GM18868 (cell line): ENCODE measurements around the gene MRNIP.
A peak's percentile ranks its signal among the peaks of the same experiment; 100 is the strongest.

ENCODE experiments used
- ATAC-seq: cut with Tn5 transposase; IDR thresholded peaks from one replicate; pipeline ENCODE4 v1.9.1; 2021; ENCODE audit warnings: mild to moderate bottlenecking, moderate library complexity; ENCODE audit not compliant: unreplicated experiment

MRNIP gene, protein sequence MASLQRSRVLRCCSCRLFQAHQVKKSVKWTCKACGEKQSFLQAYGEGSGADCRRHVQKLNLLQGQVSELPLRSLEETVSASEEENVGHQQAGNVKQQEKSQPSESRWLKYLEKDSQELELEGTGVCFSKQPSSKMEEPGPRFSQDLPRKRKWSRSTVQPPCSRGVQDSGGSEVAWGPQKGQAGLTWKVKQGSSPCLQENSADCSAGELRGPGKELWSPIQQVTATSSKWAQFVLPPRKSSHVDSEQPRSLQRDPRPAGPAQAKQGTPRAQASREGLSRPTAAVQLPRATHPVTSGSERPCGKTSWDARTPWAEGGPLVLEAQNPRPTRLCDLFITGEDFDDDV

DNA sequence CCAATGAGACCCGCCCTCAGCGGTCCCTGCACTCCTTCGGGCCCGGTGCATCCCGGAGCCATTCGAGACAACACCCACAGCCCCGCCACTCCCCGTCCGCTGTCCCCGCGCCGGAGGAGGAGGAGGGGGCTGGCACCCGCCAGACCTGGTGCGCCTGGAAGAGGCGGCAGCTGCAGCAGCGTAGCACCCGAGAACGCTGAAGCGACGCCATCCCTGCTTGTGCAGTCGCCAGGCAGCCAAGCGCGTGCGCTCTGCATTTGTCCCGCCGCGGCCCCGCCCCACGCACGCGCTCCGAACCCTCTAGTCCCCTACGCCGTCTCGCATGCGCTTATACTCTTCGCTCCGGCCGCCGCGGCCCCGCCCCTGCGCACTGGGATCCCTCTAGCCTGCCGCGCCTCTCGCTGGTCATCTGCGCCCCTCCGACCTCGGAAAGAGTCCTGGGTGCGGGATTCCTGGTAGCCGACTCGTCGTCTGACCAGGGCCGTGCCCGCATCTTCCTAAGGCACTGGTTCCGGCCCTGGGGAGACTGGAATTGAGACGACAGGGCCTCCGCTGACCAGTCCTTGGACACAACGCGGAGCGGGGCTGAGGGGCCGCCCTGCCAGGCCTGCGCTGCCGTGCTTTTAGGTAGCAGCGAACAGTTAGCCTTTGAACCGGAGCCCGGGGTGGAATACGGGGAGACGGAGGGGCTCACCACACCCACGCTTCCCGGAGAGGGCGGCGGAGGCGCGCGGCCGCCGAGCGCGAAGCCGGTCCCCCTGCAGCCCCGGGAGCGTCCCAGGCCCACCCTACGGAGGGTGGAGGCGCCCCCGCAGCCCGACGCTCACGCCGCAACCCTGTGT lies at the start of gene MRNIP:
TSS of gene MRNIP (minus strand) at position 232 of the 842 bp plus-strand sequence. CDS start at position 211, 21 bp downstream.
- peak; percentile 97 for ATAC-seq

DNA sequence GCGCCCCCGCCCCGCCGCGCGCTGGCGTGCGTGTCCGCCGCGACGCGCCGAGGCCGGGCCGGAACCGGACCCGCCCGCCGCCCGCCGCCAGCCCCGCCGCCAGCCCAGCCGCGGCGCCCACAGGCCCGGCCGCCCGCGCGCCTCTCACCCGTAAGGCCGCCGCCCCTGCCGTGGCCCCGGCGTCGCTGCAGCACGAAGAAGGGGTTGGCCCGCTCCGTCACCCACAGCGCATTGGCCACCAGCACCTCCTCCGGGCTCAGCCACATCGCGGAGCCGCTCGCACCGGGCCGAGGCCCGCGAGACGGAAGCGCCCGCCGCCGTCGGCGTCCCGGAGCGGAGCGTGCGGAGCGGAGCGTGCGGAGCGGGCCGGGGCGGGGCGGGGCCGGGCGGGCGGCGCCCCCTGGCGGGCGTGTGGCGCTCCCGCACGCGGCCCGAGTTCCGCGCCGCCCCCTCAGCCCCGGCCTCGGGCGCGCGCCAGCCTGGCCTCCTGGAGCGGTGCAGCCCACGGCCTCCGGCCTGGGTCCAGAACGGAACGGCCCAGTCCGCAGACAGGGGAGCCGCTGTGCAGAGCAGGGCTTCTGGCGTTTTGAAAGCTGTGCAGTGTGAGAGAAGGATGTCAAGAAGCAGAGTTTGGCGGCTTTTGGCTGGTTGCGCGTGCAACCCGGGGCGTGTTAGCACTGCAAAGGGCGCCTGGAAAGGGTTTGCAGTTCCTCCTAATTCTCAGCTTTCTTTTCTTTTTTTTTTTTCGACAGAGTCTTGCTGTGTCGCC lies 49.1 kb upstream of the MRNIP start, which contains the start of gene TBC1D9B:
TSS of gene TBC1D9B (minus strand) at position 342 of the 769 bp plus-strand sequence. CDS start at position 266, 76 bp downstream.
- peak; percentile 93 for ATAC-seq

DNA sequence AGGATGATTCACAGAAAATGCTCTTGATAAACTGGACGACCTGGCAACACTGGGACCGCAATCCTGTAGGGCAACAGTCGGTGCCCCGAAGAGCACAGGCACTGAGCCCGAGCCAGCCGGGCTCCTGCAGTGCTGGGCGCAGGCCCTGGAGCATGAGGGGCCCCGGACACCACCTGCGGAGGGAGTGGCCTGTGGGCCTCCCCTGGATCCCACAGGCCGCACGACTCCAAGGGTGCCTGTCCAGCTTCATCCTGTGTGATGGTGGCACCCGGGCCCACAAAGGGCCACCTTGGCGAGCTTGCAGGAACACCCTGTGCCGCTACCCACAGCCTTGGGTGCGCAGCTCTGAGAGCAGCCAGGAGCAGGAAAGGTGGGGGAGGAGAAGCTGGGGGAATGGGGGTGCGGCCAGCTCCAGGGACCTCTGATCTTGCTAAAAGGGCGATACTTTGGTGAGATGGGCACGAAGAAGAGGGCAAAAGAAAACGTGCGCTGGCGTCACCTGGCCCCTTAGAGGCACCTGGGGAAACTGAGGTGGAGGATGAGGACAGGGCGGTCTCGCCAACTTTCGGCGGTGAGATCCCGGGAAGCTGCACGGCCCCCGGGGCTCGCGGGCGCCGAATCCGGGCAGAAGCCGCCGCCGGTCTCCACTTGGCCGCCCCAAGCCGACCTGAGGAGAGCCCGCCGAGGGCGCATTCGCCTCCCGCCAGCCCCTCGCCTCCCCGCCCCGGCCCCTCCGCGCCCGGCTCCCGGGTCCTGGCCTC lies 48.4 kb upstream of the MRNIP start:
- peak; percentile 12 for ATAC-seq

DNA sequence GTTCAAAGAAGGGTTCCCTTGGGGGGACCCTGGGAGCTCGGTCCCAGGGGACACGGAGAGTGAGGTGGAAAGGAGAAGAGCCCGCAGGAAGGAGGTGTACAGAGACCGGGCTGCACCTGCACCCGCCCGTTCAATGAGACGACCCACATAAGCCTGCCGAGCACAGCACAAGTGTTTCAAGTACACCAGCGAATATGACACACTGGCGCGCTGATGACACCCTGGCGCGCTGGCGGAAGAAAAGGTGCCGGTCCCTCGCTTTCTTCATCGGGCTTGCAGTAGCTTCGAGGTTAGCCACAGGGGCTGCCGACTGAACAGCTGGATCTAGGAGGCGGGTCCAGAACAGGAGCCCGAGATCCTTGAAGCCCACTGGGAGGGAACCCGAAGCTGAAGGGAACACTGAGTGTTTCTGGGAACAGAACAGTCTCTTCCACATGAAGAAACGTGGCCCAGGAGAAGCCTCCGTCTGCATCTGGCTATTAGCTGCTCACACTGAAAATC lies 47.7 kb upstream of the MRNIP start:
- no peak for ATAC-seq

DNA sequence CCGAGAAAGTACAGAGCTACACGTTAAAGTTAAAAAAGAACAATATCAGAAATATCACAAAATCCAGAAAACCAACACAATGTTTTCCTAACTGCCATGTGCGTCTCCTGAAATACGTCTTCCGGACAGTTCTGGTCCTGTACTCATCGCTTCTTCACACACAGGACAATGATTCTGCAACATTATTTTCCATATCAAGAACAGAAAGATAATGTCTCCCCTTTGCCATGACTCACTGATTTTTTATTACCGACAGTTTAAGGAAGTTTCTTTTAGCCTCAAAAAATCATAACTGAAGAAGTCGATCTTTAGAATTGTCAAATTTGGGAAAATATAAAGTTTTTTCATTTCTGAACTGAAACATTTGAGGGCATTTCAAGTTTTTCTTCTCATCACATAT lies 46.5 kb upstream of the MRNIP start:
- ATAC-seq = no peak

DNA sequence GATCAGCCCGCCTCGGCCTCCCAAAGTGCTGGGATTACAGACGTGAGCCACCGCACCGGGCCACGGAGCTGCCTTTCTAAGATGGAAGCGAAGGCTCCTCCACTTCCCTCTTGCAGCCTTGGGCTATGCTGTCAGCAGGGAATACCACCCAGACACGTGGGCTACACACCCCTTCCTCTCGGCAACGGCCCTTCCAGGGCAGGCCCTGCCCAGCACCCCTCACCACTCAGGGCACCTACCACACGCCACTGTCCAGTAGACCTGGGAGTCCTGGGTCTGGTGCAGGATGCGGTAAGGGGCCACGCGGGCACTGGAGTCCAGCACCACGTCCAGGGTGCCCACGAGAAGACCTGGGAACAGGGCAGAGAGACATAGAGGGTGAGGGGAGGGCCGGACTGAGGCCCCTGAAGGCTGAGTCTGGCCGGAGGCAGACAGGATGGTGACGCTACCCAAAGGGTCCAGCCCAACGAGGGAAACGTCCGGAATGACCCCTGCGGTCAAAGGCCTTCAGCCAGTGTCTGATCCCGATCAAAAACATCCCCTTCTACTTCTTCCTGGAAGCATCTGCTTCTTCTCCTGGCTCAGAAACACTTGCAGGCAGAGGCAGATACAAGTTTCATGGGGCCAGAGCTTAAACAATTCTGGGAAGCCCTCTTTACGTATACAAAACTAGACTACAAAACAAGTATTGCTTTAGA lies 46.0 kb upstream of the MRNIP start:
- ATAC-seq = no peak

DNA sequence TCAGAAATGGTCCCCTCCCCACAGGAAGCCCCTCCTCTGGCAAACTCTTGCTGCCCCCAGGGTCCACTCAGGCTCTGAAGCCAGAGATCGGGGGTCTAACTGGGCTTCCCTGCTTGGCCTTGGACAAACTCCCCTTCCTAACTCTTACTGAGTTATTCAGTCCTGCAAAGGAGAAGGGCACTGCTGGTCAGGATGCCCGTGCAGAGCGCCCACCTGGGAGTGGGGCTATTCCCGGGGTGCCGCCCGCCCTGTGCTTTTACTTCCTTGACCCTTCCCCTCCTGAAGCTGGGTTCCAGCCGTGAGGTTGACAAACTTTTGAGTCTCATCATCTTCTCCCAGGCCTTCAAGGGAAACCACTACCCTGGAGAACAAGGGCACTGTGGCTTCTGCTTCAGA lies 44.1 kb upstream of the MRNIP start:
- no peak for ATAC-seq

DNA sequence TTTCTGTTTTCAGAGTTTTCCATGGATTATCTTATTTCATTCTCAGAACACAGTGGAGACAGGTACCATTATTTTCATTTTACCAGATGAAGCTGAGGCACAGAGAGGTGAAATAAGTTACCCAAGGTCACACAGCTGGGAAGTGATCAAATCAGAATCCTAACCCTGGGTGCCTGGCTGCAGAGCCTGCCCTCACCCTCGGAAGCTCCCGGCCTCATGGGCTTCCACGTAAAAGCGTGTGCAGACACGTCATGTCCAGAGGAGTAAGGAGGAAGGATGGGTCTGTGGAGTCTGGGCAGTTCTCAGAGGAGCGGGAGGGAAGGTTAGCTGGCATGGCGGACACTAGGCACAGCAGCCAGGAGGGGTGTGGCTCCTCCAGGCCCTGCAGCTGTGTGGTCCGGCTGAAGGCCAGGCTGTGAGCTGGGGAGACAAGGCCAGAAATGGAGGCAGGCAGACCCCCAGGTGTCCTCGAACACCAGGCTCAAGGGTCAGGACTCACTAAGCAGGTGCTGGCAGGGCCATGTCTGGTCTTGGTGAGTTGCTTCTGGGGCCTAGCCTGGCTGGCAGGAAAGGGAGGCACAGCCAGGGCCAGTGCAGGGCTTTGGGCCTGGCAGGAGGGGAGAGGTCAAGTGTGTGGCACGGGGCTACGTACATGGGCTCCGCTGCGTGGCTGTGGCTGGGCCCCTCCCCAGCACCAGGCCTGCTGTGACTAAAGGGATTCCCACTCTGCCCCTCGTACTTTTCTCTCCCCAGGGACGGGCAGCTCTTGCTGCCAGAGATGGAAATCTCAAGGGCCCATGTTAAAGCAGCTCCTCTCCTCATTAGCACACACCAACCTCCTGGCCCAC lies 43.5 kb upstream of the MRNIP start:
- no peak for ATAC-seq

DNA sequence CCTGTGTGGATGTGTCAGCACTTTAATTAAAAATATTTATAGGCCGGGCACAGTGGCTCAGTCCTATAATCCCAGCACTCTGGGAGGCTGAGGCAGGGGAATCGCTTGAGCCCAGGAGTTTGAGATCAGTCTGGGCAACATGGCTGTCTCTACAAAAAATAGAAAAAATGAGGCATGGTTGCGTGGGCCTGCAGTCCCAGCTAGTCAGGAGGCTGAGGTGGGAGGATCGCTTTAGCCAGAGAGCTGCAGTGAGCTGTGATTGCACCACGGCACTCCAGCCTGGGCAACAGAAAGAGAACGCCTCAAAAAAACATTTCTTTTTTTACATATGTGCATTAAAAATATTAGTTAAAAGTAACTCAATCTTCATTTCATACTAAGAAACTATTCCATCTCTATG lies 42.8 kb upstream of the MRNIP start:
- ATAC-seq = no peak

DNA sequence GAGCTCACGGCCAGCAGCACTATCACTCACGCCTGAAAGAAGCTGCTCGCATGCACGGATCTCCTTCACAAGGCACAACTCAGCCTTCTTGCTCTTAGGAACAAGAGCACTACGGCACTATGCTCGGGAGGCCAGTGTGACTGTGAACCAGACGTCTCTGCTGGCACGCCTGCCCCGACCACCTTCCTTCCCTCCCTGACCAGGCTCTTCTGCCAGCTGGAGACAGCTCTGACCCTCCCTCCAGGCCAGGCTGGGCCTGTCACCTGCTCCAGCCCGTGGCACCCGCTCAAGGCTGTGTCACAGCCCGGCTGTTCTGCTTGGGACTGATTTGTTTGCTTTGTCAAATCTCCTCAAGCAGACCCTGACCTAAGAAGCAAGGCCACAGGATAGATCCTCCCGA lies 42.1 kb upstream of the MRNIP start:
- ATAC-seq = no peak

DNA sequence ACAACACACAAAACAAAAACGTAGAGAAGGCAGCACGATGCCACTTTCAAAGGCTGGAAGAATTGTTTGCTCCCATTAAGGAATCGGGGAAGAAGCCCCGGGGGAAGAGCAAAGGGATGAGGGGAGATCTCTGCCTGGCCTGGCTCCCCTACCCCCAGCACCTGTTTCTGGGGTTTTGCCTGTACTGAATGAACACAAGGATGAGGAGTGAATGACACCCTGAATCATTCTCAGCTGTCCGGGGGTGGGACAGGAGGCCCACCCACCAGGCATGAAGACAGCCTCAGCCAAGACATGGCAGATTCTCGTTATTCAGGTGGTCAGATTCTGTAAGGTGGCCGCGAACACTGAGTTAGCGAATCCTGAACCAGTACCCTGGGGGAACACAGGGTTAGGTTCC lies 41.6 kb upstream of the MRNIP start:
- no peak for ATAC-seq

DNA sequence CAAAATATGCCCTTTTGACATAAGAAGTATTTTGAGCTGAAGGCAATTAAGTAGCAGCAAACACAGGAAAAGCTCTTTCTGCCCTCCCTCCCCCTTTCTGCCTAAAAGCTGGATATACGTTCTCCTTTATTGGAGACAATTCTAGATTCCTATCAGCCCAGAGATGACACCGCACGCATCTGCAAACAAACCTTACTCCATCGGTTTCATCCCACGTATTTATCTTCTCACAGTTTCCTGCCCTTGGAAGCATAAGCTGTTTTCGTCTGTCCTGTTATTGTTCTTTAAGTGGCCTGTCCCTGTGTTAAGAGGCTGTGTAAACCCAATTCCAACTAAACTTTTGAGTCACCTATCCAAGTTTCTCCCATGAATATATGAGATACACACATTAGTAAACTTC lies 37.2 kb upstream of the MRNIP start:
- no peak for ATAC-seq

DNA sequence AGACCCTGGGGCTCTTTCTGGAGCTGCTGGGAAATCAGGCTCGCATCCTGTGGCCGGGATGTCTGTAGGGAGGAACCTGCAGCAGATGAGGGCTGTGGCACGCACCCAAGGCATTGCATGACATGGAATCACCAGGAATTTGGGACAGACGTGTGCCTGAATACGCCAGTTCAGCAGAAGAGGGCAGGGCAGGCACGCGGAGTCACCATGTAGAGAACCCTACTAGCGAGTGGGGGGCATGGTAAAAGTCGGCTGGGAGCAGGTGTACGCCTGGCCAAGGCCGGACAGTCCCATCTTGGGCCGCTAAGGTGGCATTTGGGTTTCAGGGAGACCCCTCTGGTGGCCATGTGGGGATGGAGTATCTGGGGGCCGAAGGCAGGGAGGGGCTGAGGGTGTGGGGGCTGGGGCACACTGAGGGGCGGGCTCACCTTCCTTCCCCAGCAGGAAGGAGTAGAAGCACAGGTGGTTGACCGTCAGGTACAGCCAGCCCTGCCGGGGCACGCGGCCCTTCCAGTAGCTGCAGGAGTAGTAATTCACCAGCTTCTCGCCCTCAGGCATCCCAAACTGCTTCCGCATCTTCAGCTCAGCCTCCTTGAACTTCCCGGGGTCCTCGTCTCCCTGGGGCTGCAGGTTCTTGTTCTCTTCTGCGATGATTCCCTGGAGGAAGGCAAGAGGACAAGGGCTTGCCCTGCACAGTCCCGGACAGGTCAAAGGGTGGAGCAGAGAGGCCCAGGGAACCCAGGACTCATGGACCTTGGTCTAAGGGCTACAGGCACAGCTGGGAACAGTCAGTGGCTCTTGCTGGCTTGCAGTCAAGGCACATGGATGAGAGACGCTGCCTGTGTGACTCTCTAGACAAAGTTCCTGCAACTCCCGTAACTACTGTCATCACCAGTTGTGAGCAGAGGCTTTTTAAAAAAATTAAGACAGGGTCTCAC lies 35.6 kb upstream of the MRNIP start:
- no peak for ATAC-seq

DNA sequence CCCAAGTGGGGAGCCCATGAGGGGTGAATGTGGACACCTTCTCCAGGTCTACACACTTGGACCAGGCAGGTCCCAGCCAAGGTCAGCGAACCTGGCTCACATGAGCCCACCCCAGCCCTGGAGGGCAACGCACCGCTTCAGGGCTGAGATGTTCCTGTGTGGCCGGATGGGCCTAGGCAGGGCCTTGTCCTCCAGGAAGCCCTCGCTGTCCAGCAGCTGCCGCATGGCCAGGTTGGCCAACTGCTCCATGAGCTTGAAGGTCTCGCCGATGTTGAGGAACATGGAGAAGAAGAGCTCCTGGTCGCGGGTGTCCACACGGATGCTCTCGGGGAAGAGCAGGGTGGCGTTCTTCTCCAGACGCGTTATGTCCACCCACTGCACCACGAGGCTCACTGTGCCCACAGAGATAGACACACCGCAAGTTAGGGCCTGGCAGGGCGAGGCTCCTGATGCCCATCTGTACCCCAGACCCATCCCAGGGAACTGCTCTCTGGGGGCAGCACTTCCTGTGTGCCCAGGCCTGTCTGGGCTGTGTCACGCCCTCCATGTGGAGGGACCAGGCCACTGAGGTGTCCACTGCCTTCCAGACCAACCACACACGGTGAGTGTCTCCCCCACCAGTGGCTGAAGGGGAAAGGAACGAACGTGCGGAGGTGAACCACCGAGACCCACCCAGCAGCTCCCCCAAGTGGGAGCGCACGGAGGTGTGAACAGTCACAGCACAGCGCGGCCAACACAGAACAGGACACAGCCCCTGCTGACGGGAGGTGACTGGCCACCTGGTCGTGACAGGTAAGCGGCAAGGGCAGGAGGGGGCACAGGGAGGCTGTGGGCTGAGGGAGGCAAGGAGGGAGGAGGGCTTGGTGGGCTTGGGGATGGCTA lies 34.7 kb upstream of the MRNIP start:
- no peak for ATAC-seq

DNA sequence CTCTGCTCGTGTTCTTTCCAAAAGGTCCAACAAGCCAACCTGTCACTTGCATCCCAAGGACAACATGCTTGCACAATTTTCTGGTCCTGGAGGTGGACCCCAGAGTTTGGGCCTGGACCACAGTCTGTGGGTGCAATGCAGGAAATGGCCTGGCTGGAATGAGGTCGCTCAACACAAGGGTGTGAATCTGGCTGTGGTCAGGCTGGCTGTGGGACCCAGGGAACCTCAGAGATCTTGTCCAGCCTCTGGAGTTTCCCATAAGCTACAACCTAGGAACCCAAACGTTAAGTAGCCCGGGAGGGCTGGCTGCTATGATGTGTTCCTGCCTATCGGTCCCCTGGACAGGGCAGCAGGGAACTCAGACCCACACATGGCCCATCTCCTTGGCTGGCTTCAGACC lies 33.6 kb upstream of the MRNIP start:
- no peak for ATAC-seq

DNA sequence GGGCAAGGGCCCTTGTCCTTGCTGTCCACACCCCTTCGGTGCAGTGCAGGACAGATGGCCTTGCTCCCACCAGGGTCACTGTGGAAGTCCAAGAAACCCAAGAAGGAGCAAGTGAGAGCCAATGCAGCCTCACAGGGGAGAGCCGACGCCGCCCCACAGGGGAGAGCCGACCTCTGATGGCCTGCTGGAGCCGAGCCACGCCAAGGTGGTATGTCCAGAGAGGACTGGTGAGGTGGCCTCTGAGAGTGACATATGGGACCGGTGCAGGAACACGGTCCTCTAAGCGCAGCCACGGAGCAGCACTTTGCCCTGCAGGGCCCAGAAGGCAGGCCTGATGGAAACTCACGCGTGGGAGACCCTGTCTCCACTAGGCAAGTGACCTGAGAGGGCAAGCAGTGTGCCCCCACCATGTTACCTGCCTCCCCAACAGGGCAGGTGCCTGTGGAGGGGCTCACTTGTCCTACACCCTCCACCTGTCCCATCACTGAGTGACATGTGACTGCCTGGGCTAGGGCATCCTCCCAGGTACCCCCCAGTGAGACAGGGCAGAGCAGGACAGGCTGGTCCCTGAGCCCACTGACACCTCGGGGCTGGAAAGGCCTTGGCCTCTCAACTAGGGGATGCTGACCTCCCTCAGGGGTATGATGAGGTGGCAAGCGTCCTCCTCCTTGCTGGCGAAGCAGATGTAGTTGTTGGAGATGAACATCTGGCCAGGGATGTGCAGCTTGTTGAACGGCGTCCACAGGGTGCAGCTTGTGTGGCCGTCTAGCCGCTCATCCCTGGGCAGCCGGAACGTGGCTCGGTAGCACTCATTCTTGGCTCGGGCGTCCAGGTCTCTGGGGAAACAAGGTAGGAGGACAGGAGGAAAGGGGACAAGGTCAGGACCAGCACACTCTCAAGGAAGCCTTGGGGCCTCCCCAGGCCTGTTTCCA lies 32.4 kb upstream of the MRNIP start:
- ATAC-seq = no peak
